ENCODE measurements around the gene RAI14. TPM values are rescaled to one million over a fixed set of nuclear protein-coding genes. Genes with fewer than 3 reads are reported as not detected.

Gene RAI14
- total RNA-seq, 2 donors from 2014 or later, result 70.7 to 80.1 TPM

GRCh38 chr5:34789639-34790038, 133.5 kb downstream of the RAI14 start:
- Histone ChIP-seq H3K9me3 (no peaks in the 10 kb centered on the region), H3K4me3 (no peak overlapping the region), H3K27me3 (replicated peaks; ENCODE audit: insufficient read depth) (no peaks in the 10 kb centered on the region), H3K36me3 (no peaks in the 10 kb centered on the region), H3K27ac (peak overlapping the region; percentile 45 to 55), H3K4me1 (ENCODE audit: control insufficient read depth in 1 of 2, low read depth in 2 of 2) (peaks cover 7 to 24% of the 10 kb centered on the region in 2 donors)
- TF ChIP-seq CTCF (IDR thresholded peaks at IDR 0.05), result no peak
- DNase-seq (ENCODE audit: low spot score) (no peak), ATAC-seq (ENCODE audit: insufficient number of reproducible peaks, low FRiP score, low read depth) (no peak)

GRCh38 chr5:34790069-34790468, 133.9 kb downstream of the RAI14 start:
- Histone ChIP-seq H3K27ac (peak overlapping the region; percentile 45 to 55), H3K4me3 (no peak overlapping the region), H3K36me3 (no peaks in the 10 kb centered on the region), H3K9me3 (no peaks in the 10 kb centered on the region), H3K4me1 (ENCODE audit: control insufficient read depth in 1 of 2, low read depth in 2 of 2) (peaks cover 7 to 24% of the 10 kb centered on the region in 2 donors), H3K27me3 (replicated peaks; ENCODE audit: insufficient read depth) (no peaks in the 10 kb centered on the region)
- no peak for TF ChIP-seq CTCF (IDR thresholded peaks at IDR 0.05)
- ATAC-seq (ENCODE audit: insufficient number of reproducible peaks, low FRiP score, low read depth) (no peak), DNase-seq (ENCODE audit: low spot score) (no peak)

- Histone ChIP-seq H3K27ac (peak overlapping the region in 1 of 2 donors; percentile 19), H3K27me3 (replicated peaks; ENCODE audit: insufficient read depth) (no peaks in the 10 kb centered on the region), H3K4me3 (no peak overlapping the region), H3K9me3 (no peaks in the 10 kb centered on the region), H3K36me3 (peaks cover 3% of the 10 kb centered on the region), H3K4me1 (ENCODE audit: control insufficient read depth in 1 of 2, low read depth in 2 of 2) (peaks cover 7 to 24% of the 10 kb centered on the region in 2 donors)
- ATAC-seq (ENCODE audit: insufficient number of reproducible peaks, low FRiP score, low read depth) (no peak), DNase-seq (ENCODE audit: low spot score) (no peak)
- no peak for TF ChIP-seq CTCF (IDR thresholded peaks at IDR 0.05)
Measured at GRCh38 chr5:34791761-34792244, 135.7 kb downstream of the RAI14 start.

GRCh38 chr5:34802834-34803563, 146.9 kb downstream of the RAI14 start:
- DNase-seq (ENCODE audit: low spot score), result no peak
- Histone ChIP-seq H3K9me3 (no peaks in the 10 kb centered on the region), H3K36me3 (no peaks in the 10 kb centered on the region), H3K4me1 (ENCODE audit: control insufficient read depth in 1 of 2, low read depth in 2 of 2) (peaks cover 3 to 9% of the 10 kb centered on the region in 2 donors), H3K27ac (no peak overlapping the region), H3K4me3 (no peak overlapping the region), H3K27me3 (replicated peaks; ENCODE audit: insufficient read depth) (no peaks in the 10 kb centered on the region)
- no peak for TF ChIP-seq CTCF (IDR thresholded peaks at IDR 0.05)
- no peak for ATAC-seq (ENCODE audit: insufficient number of reproducible peaks, low FRiP score, low read depth)

GRCh38 chr5:34803974-34804732, 148.0 kb downstream of the RAI14 start:
- TF ChIP-seq CTCF (IDR thresholded peaks at IDR 0.05), result no peak
- Histone ChIP-seq H3K27me3 (replicated peaks; ENCODE audit: insufficient read depth) (no peaks in the 10 kb centered on the region), H3K4me1 (ENCODE audit: control insufficient read depth in 1 of 2, low read depth in 2 of 2) (peaks cover 6 to 19% of the 10 kb centered on the region in 2 donors), H3K36me3 (no peaks in the 10 kb centered on the region), H3K27ac (no peak overlapping the region), H3K9me3 (no peaks in the 10 kb centered on the region), H3K4me3 (no peak overlapping the region)
- ATAC-seq (ENCODE audit: insufficient number of reproducible peaks, low FRiP score, low read depth) (no peak), DNase-seq (ENCODE audit: low spot score) (no peak)
